Mesothelial cell of epicardium (in vitro differentiated cells): ENCODE results near the gene POLR2F. TPM values are rescaled to one million over a fixed set of nuclear protein-coding genes. Genes with fewer than 3 reads are reported as not detected.
"Not testable (repeated sequence)": the region's sequence is repeated elsewhere in the genome, so short reads cannot be mapped to it uniquely, and the experiment has no call there.

ENCODE experiments used
- DNase-seq, 2 experiments: peaks; one replicate each; pipeline ENCODE4 v3.0.0; 2021; ENCODE audit warnings: low spot score in 2 of 2; ENCODE audit not compliant: unreplicated experiment in 2 of 2
- H3K27ac Mint-ChIP-seq: 2 replicates; pipeline ENCODE4 v1.8.0; 2021; ENCODE audit warnings: mixed read lengths
- H3K27me3 Mint-ChIP-seq: 2 replicates; pipeline ENCODE4 v1.8.0; 2021; ENCODE audit warnings: low read depth, mixed read lengths
- H3K36me3 Mint-ChIP-seq: 2 replicates; pipeline ENCODE4 v1.8.0; 2021; ENCODE audit warnings: mixed read lengths
- H3K4me1 Mint-ChIP-seq: 2 replicates; pipeline ENCODE4 v1.8.0; 2021; ENCODE audit warnings: mixed read lengths
- H3K4me3 Mint-ChIP-seq: 2 replicates; pipeline ENCODE4 v1.8.0; 2021; ENCODE audit warnings: mild to moderate bottlenecking, moderate library complexity, mixed read lengths
- H3K9me3 Mint-ChIP-seq: 2 replicates; pipeline ENCODE4 v1.8.0; 2021; ENCODE audit warnings: mixed read lengths
- CTCF ChIP-seq: fragments of 200-600 bp; sonication (generic); IDR thresholded peaks from one replicate; pipeline ENCODE4 v1.5.0; 2021; ENCODE audit warnings: antibody characterized with exemption; ENCODE audit not compliant: unreplicated experiment
- total RNA-seq: library from RNA; stranded (reverse); gene quantifications from 3 replicates; pipeline ENCODE4 v1.2.1, GENCODE V29; 2021

The POLR2F gene
- total RNA-seq, 1 donor from 2014 or later: 70.0 TPM

GRCh38 chr22:37971475-37972434 lies 18.3 kb downstream of the POLR2F start:
- peaks cover 21% of the 10 kb centered on the region for H3K36me3 Mint-ChIP-seq
- DNase-seq: no peak
- TF ChIP-seq CTCF: no peak
- peak overlapping the region; percentile 47 for H3K27ac Mint-ChIP-seq
- H3K27me3 Mint-ChIP-seq: no peaks in the 10 kb centered on the region
- H3K9me3 Mint-ChIP-seq: no peaks in the 10 kb centered on the region
- no peak overlapping the region for H3K4me3 Mint-ChIP-seq
- H3K4me1 Mint-ChIP-seq: peaks cover 11% of the 10 kb centered on the region

GRCh38 chr22:37972527-37972926 lies 19.0 kb downstream of the POLR2F start:
- peak in 1 of 2 experiments; percentile 48 for DNase-seq
- Mint-ChIP-seq H3K9me3 (no peaks in the 10 kb centered on the region), H3K36me3 (peaks cover 18% of the 10 kb centered on the region), H3K4me1 (peaks cover 11% of the 10 kb centered on the region), H3K4me3 (no peak overlapping the region), H3K27ac (peak overlapping the region; percentile 47), H3K27me3 (no peaks in the 10 kb centered on the region)
- TF ChIP-seq CTCF: no peak

GRCh38 chr22:37973271-37974170 lies 20.0 kb downstream of the POLR2F start:
- Mint-ChIP-seq H3K36me3 (peaks cover 11% of the 10 kb centered on the region), H3K27me3 (no peaks in the 10 kb centered on the region), H3K4me1 (peaks cover 11% of the 10 kb centered on the region), H3K27ac (no peak overlapping the region), H3K4me3 (no peak overlapping the region), H3K9me3 (no peaks in the 10 kb centered on the region)
- DNase-seq: no peak
- TF ChIP-seq CTCF: no peak

GRCh38 chr22:37975153-37975552 lies 21.7 kb downstream of the POLR2F start:
- no peak for DNase-seq
- TF ChIP-seq CTCF: no peak
- H3K4me1 Mint-ChIP-seq: peaks cover 11% of the 10 kb centered on the region
- H3K27me3 Mint-ChIP-seq: peaks cover under 1% of the 10 kb centered on the region
- peaks cover 3% of the 10 kb centered on the region for H3K36me3 Mint-ChIP-seq
- H3K4me3 Mint-ChIP-seq: no peak overlapping the region
- H3K27ac Mint-ChIP-seq: no peak overlapping the region
- no peaks in the 10 kb centered on the region for H3K9me3 Mint-ChIP-seq

GRCh38 chr22:37976022-37976421 lies 22.5 kb downstream of the POLR2F start:
- not testable (repeated sequence) for H3K27ac Mint-ChIP-seq, H3K4me3 Mint-ChIP-seq
- peaks cover 11% of the 10 kb centered on the region for H3K4me1 Mint-ChIP-seq

GRCh38 chr22:37976547-37976946 lies 23.0 kb downstream of the POLR2F start:
- Mint-ChIP-seq H3K4me1 (peaks cover 7% of the 10 kb centered on the region), H3K4me3 (no peak overlapping the region), H3K27me3 (peaks cover 13% of the 10 kb centered on the region), H3K27ac (no peak overlapping the region), H3K36me3 (peaks cover 3% of the 10 kb centered on the region), H3K9me3 (no peaks in the 10 kb centered on the region)
- TF ChIP-seq CTCF: no peak
- DNase-seq: no peak

More at GRCh38 chr22:37976022-37976421, 22.5 kb downstream of the POLR2F start:
- not testable (repeated sequence) for DNase-seq, H3K36me3 Mint-ChIP-seq, H3K27me3 Mint-ChIP-seq, H3K9me3 Mint-ChIP-seq
